Nephron (organoid): ENCODE data around the gene IPO8.
A peak's percentile ranks its signal among the peaks of the same experiment; 100 is the strongest.

Source experiments
- H3K27ac Mint-ChIP-seq, 3 experiments: 2 replicates each; pipeline ENCODE4 v1.8.0; 2020; ENCODE audit warnings: mixed read lengths in 3 of 3, mild to moderate bottlenecking in 2 of 3, moderate library complexity in 1 of 3
- H3K27me3 Mint-ChIP-seq: 2 replicates; pipeline ENCODE4 v1.8.0; 2021; ENCODE audit warnings: low read depth, mild to moderate bottlenecking, moderate library complexity, mixed read lengths
- H3K36me3 Mint-ChIP-seq: 2 replicates; pipeline ENCODE4 v1.8.0; 2020; ENCODE audit warnings: low read depth, mixed read lengths
- H3K4me1 Mint-ChIP-seq: 2 replicates; pipeline ENCODE4 v1.8.0; 2020; ENCODE audit warnings: mixed read lengths
- H3K4me3 Mint-ChIP-seq, 3 experiments: 2 replicates each; pipeline ENCODE4 v1.8.0; 2020; ENCODE audit warnings: mild to moderate bottlenecking in 3 of 3, mixed read lengths in 3 of 3, moderate library complexity in 2 of 3
- H3K9me3 Mint-ChIP-seq: 2 replicates; pipeline ENCODE4 v1.8.0; 2020; ENCODE audit warnings: mixed read lengths
- TF ChIP-seq, protein P1 (sequence below), 3 experiments: fragments of 200-600 bp; sonication (generic); IDR thresholded peaks; one replicate each; pipeline ENCODE4 v1.5.0; 2021; ENCODE audit warnings: antibody characterized with exemption in 3 of 3; ENCODE audit not compliant: unreplicated experiment in 3 of 3

Gene IPO8

DNA sequence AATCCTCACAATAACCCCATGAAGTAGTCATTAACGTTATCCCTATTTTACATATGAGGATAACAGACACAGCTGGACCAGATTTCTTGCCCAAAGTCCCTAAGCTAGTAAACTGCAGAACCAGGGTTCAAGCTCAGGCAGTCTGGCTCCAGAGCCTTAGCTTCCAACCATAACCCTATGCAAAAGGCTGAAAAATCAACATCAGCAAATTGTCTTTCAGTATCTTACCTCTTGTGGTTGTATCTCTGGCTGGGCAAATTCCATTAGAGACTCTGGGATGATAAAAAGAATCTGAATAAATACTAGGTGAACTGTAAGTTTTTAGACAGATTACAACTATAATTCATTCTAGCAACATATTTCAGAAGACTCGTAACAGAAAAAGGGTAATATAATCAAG is 34.3 kb upstream of the IPO8 start:
- Mint-ChIP-seq H3K27ac (no peak overlapping the region), H3K9me3 (no peaks in the 10 kb centered on the region), H3K4me3 (no peak overlapping the region), H3K27me3 (no peaks in the 10 kb centered on the region), H3K4me1 (no peaks in the 10 kb centered on the region), H3K36me3 (peaks cover 50% of the 10 kb centered on the region)
- TF ChIP-seq, protein P1, sequence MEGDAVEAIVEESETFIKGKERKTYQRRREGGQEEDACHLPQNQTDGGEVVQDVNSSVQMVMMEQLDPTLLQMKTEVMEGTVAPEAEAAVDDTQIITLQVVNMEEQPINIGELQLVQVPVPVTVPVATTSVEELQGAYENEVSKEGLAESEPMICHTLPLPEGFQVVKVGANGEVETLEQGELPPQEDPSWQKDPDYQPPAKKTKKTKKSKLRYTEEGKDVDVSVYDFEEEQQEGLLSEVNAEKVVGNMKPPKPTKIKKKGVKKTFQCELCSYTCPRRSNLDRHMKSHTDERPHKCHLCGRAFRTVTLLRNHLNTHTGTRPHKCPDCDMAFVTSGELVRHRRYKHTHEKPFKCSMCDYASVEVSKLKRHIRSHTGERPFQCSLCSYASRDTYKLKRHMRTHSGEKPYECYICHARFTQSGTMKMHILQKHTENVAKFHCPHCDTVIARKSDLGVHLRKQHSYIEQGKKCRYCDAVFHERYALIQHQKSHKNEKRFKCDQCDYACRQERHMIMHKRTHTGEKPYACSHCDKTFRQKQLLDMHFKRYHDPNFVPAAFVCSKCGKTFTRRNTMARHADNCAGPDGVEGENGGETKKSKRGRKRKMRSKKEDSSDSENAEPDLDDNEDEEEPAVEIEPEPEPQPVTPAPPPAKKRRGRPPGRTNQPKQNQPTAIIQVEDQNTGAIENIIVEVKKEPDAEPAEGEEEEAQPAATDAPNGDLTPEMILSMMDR (IDR thresholded peaks at IDR 0.05; ENCODE audit: unreplicated experiment in 3 of 3), result no peak

DNA sequence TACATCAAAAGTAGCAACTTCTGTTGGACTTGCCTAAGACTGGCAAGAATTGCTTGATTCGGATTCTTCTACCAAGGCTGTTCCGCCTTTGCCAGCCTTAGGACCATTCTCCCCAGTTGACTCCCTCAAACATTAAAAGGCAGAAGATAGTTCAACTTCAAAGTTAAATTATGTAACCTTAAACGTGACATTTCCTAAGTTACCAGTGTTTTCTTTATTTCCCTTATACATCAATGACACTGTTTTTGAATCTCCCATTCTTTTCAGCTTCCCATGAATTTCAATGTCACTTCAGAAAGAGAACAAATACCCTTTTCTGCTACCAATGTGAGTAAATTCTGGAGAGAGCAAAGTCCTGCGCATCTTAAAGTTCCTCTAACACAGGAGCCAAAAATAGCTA is 33.9 kb upstream of the IPO8 start:
- TF ChIP-seq, protein P1 (IDR thresholded peaks at IDR 0.05; ENCODE audit: unreplicated experiment in 3 of 3), result no peak
- H3K4me1 Mint-ChIP-seq, result no peaks in the 10 kb centered on the region
- H3K36me3 Mint-ChIP-seq, result peaks cover 49% of the 10 kb centered on the region
- H3K9me3 Mint-ChIP-seq, result no peaks in the 10 kb centered on the region
- H3K27me3 Mint-ChIP-seq, result no peaks in the 10 kb centered on the region
- H3K27ac Mint-ChIP-seq, result no peak overlapping the region
- no peak overlapping the region for H3K4me3 Mint-ChIP-seq

DNA sequence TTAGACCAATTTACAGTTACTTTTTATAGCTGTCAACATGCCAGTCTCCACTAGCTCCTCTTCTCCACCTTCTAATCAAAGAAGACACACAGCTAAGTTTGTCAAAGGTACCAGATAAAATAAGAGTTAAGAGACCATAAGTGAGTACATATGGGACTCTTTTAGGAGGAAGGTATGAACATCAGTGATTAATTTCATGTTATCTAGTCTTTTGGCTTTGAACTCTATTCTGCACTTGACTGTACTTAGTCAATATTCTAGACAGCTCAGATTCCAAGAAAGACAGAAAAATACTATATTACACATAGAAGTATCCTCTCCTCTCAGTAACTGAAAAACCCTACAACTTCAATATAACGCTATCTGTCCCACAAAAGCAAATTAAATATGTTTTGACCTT is 31.0 kb upstream of the IPO8 start:
- no peaks in the 10 kb centered on the region for H3K4me1 Mint-ChIP-seq
- H3K9me3 Mint-ChIP-seq, result no peaks in the 10 kb centered on the region
- H3K4me3 Mint-ChIP-seq, result no peak overlapping the region
- no peak overlapping the region for H3K27ac Mint-ChIP-seq
- no peaks in the 10 kb centered on the region for H3K27me3 Mint-ChIP-seq
- H3K36me3 Mint-ChIP-seq, result peaks cover 56% of the 10 kb centered on the region
- TF ChIP-seq, protein P1 (IDR thresholded peaks at IDR 0.05; ENCODE audit: unreplicated experiment in 3 of 3), result no peak

DNA sequence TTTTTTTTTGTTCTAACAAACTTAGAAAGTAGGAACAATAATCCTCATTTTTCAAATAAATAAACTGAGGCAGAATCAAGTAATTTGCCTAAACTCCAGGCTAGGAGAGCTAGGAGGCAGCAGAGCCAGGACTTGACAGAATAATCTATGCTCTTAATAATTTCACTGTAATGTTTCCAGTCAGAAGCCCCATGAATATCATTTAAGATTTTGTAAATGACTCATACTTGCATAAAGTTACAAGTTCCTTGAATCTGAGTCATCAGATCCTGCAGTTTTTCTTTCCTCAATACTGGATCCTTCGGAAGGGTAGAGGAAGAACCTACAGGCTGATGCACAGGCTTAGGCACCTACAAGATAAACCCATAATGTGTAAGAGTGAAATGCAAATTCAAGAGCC is 30.1 kb upstream of the IPO8 start:
- no peaks in the 10 kb centered on the region for H3K27me3 Mint-ChIP-seq
- H3K4me1 Mint-ChIP-seq, result no peaks in the 10 kb centered on the region
- H3K9me3 Mint-ChIP-seq, result no peaks in the 10 kb centered on the region
- TF ChIP-seq, protein P1 (IDR thresholded peaks at IDR 0.05; ENCODE audit: unreplicated experiment in 3 of 3), result no peak
- peaks cover 61% of the 10 kb centered on the region for H3K36me3 Mint-ChIP-seq
- no peak overlapping the region for H3K27ac Mint-ChIP-seq
- no peak overlapping the region for H3K4me3 Mint-ChIP-seq

DNA sequence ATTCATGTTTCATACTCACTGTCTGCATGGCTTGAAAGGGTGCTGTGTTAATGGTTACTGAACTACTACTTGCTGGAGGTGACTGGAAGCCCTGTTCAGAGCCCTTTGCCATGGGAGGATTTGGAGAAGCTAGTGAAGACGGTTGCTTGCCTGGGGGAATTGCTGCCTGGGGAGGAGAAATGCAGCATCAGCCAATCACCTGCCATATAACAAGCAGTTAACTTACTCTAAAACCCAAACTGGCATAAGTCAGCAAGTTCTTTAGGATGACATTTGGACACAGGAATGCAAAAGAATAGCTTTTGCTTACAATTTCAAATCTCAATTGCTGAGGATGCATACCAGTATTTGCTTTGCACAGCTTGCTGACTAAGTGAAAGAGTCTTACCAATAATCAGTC is 23.4 kb upstream of the IPO8 start:
- peak overlapping the region; percentile 29 to 88 (median 83) for H3K27ac Mint-ChIP-seq
- peak overlapping the region in 2 of 3 experiments; percentile 26 to 33 for H3K4me3 Mint-ChIP-seq
- no peaks in the 10 kb centered on the region for H3K9me3 Mint-ChIP-seq
- no peaks in the 10 kb centered on the region for H3K27me3 Mint-ChIP-seq
- H3K4me1 Mint-ChIP-seq, result no peaks in the 10 kb centered on the region
- peaks cover 59% of the 10 kb centered on the region for H3K36me3 Mint-ChIP-seq
- TF ChIP-seq, protein P1 (IDR thresholded peaks at IDR 0.05; ENCODE audit: unreplicated experiment in 3 of 3), result no peak

DNA sequence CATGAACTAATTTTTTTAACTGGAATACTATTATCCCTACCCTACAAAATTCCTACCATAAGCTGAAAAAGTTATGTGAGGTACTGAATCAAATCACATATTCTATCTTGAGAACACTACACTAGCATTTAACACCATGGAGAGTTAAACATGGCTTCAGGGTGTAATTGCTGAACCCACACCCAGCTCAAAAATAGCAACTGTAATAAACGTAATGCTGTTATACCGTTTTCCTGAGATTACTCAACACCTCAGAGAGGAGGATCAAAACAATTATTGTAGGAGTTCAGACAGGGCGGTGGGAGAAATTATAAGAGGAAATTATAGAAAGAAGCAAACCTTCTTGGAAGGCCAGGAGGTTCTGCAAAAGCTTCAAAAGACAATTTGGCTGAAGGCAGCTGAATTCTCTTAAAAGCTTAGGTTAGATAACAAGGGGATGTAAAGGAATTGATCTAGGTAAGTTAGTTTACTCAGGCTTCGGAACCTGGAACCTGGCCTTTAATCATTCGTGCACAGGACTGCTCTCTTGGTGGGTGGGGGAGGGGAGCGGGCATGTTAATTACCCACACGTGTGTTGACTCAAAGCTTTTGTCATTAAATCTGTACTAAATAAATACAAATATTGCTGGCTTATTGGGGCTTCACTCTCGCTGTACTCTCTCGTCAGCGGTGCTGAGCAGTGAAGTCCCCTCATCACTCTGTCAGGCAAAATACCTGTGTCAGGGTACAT is 12.1 kb upstream of the IPO8 start:
- Mint-ChIP-seq H3K27me3 (no peaks in the 10 kb centered on the region), H3K4me3 (no peak overlapping the region), H3K9me3 (no peaks in the 10 kb centered on the region), H3K4me1 (no peaks in the 10 kb centered on the region), H3K27ac (no peak overlapping the region), H3K36me3 (peaks cover 43% of the 10 kb centered on the region)
- TF ChIP-seq, protein P1 (IDR thresholded peaks at IDR 0.05; ENCODE audit: unreplicated experiment in 3 of 3), result no peak
